GM18907 (cell line): Measurements from ENCODE around the gene TMX3.

Experiments
- ATAC-seq: cut with Tn5 transposase; IDR thresholded peaks from one replicate; pipeline ENCODE4 v1.9.1; 2021; ENCODE audit warnings: mild to moderate bottlenecking, moderate library complexity; ENCODE audit not compliant: unreplicated experiment

Gene TMX3

DNA sequence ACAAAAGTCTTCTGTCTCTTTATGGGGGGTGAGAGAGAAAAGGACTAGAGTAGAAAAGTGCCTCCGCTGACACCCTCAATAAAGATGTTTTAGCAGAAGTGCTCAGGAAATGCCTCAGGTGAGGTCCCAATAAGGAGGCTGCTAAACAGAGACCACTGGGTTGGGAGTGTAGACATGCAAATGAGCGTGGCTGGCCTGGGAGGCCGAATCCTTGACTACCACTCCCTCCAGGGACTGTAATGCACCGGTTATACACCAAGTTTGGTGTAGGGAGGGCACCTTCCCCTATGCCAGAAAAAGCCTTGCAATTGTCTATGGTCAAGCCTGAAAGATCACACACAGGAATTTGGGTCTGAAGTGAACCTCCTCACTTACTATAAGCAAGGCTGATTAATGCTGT lies 1.8 kb downstream of the TMX3 start:
- ATAC-seq, result no peak

DNA sequence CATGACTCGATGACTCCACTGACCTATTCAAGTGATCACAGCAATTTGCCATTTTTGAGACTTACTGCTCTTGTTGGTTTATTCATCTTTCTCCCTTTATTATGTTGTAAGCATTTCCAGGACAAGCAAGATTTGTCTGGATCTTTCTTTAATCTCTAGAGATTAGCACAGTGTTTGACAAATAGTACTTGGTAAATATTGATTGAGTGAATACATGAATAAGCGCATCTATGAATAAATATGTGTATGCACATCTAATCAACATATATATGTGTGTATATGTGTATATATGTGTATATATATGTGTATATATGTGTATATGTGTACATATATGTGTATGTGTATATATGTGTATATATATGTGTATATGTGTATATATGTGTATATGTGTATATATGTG lies 7.3 kb downstream of the TMX3 start:
- ATAC-seq, result no peak

DNA sequence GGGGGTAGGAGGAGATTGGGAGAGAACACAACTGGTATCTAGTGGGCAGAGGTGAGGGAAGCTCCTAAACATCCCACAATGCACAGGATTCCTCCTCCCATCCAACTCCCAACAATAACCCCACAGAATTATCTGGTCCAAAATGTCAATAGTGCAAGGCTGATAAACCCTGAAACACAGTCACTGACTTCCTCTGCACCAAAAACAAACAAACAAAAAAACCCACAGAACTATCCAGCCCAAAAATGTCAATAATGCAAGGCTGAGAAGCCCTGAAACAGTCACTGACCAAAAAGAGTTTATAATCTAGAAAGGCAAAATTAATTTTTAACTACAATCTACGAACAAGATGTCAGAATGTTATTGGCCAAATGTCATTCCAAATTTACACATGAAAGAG lies 9.8 kb downstream of the TMX3 start:
- no peak for ATAC-seq

DNA sequence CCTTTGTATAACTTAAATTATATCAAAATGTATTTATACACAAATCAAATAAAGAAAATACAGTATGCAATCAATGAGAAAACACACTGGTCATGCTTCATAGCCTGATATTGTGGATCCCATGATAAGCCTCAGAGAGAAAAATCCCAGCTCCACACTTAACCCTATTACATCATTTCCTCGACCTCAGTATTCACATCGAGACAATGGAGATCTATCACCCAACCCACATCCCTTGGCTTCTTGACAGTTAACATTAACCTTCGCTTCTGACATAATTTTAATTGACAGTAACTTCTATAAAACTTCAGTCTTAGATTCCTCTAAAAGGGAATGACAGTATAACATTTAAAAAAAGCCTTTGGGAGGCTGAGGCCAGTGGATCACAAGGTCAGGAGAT lies 11.6 kb downstream of the TMX3 start:
- ATAC-seq, result no peak

DNA sequence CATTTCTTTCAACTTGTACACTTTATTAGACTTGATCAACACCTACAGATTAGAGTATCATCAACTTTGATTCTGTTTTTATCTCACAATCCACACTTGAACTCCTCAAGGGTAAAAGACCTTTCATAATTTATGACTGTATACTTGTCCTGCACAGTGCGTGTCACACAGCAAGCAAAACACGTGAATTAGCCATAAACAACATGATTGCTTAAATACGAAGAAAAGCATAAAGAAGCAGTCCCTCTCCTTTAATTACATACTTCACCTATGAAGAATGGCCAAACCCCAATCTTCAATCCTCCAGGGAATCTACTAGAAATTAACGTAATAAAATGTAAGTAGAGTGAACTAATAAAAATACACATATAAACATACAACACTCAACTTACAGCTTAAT lies 13.6 kb downstream of the TMX3 start:
- ATAC-seq, result no peak

DNA sequence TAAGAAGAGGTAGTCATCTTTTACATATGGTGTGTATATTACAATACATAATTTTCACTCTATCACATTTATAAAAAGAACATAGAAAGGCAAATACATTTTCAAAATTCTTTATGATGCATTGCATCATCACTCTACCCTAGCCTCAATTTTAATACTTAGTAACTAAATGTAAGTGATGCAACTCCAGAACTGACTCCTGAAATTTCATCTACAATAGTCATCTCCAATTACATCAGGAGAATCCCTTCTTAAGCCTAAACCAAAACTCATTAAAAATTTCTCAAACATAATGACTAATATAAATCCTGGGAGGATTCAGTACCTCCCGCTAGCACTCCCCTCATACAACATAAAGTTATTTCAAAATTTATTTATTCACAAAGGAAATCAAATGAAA lies 15.9 kb downstream of the TMX3 start:
- ATAC-seq, result no peak

DNA sequence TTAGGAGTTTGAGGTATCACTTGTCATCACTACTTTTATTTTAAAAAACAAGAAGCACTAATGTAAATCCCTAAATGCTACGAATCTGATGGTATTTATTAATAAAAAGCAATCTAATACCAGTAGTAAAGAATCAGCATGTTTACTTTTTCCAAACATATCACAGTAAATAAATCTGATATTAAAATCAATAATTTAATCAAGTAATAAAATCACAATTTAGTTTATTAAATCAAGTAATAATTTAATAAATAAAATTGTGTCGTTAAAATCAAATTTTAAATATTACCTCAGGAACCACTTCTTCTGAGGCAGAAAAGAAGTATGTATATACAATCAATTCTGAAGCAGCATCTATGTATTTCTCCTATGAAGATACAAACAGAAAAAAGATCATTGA lies 18.0 kb downstream of the TMX3 start:
- ATAC-seq, result no peak

DNA sequence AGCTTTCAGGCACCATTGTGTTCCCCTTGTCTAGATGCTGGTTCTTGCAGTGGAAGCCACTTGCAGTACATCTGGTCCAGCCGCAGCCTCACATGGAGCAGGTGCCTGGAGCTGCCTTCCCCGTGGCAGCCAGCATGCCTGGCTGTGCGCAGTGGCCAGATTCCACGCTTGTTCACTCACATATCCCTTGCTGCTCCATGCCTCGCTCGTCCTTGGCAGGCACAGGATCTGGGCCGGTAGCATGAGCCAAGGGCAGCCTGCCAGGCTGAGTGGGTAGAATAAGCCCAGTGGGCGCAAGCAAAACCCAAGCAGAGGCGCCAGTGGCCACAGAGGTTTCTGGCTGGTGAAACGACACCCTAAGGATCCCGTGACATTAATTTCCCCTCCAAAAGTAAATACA lies 20.6 kb downstream of the TMX3 start:
- no peak for ATAC-seq

DNA sequence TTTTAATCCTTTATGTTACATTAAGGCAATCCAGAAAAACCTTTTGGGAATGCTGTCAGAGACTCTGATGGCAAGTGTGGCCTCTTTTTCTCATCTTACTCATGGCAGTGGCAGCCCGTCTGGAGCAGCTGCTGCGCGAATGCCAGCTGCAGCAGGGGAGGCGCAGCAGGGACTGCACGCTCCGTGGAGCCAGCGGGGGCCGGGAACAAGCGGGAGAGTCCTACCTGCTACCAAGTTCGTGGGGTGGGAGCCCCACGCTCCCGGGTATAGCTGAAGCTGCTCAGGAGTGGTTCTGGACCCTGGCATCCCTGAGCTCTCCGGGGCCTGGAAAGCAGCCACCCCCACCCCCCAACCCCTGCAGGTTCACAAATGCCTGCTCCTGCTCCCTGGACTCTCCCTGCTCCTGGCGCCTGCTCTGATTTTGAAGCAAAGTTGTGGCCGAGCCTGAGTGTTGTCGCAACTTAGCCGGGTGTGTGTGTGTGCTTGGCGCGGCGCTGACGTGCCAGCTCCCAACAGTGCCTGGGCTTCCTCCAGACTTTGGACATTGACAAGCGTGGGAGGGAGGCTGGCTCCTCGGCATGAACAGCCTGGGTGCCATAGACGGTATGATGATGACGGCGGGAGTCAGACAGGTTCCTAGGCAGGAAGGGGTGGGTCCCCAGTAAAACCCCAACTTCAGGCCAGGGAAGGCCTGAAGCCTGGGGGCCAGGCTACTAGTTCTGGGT lies 21.7 kb downstream of the TMX3 start:
- ATAC-seq, result no peak

DNA sequence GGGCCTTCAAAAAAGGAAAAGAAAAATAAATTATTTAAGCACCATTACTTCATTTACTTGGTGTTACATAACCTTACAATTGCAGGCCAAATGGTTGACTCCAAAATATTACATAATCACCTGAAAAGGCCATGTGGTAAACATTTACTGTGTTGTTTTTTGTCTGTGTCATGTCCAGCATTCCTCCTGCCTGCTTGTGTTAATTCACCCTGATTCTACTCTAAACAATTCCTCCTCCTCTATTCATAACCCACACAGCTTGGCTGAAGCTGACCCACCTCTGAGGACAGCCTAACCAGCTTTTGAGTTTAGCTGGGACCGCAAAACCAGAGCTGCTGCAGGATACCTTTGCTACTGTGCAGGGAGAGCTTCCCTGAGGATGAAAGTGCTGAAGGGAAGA lies 35.4 kb downstream of the TMX3 start:
- no peak for ATAC-seq

DNA sequence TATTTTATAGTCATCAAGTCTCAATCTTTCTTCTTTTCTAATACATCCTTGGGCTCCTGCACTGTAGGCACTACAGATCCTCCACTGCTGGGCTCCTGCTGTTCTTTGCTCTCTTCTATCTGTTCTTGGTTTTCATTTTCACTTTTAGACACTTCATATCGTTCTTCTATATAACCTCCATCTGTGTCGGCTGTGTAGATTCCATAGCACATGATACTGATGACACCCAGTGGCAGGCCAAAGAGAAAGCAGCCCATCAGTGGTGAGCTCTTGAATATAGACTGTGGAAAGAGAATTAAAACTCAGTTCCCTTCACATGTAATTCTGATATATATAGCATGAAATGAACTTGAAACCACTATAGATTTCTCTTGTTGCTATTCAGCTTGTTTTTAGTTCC lies 38.0 kb downstream of the TMX3 start:
- ATAC-seq, result peak; percentile 81

DNA sequence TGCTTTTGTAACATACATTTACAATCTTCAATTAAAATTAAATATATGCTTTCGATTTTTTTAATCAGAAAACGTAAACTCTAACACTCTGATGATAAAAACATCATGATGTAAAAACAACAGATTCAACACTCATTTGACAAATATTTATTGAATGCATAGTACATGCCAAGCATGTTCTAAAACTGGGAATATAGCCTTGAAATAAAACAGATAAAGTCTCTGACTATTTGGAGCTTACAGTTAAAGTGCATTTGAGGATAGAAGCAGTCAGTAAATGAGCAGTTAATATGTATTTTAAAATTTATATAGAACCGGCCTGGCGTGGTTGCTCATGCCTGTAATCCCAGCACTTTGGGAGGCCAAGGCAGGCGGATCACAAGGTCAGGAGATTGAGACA lies 47.8 kb downstream of the TMX3 start:
- ATAC-seq, result no peak

DNA sequence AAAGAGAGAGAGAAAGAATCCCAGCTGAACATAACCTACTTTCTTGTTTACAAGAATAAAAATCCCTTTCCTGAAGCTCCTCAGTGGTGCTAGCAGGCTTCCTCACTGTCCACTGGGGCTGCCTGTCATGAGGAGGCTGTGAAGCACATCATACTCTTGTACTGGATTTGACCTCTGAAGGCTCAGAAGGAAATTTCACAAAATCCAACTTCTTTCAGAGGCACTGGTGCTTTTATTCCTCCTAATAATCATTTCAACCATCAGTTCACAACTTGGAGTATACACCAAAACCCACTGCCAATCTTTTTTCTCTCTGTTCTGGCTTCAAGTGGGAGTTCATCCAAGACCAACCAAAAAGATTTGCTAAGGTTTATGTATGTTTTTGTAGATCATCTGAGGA lies 48.5 kb downstream of the TMX3 start:
- ATAC-seq, result no peak

DNA sequence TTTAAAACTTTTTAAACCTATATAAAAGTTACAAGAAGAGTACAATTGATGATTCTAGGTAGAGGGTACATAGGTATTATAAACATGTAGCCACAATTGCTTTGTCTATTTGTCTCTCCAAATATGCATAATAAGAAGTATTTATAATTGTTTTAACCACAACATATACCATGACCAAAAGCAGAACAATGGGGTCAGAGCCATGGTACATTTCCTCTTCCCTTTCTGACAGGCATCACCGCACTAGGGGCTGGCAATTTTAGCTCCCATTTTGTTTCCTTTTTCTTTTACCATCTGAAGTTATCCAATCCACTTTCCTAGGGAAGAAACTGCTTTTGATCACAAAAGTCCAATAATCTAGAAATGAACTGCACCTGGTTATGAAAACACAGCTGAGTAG lies 49.3 kb downstream of the TMX3 start:
- peak; percentile 45 for ATAC-seq

DNA sequence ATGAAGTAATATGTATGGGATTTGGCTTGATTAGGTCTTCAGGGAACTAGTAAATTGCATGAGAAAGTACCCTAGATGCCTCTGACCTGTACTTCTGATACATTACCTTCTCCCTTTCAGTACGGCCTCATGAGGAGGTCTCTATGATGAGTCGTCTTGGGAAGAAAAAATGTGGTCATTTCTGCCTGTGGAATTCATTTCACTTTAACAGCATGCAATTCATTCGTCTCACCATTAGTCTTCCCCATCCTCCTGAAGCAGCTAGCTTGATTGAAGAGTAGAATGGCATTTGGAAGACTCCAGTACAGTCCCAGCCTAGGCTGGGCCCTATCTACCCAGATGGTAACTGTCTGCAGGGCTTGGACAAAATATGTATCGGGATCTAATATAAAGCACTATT lies 52.2 kb downstream of the TMX3 start:
- no peak for ATAC-seq

DNA sequence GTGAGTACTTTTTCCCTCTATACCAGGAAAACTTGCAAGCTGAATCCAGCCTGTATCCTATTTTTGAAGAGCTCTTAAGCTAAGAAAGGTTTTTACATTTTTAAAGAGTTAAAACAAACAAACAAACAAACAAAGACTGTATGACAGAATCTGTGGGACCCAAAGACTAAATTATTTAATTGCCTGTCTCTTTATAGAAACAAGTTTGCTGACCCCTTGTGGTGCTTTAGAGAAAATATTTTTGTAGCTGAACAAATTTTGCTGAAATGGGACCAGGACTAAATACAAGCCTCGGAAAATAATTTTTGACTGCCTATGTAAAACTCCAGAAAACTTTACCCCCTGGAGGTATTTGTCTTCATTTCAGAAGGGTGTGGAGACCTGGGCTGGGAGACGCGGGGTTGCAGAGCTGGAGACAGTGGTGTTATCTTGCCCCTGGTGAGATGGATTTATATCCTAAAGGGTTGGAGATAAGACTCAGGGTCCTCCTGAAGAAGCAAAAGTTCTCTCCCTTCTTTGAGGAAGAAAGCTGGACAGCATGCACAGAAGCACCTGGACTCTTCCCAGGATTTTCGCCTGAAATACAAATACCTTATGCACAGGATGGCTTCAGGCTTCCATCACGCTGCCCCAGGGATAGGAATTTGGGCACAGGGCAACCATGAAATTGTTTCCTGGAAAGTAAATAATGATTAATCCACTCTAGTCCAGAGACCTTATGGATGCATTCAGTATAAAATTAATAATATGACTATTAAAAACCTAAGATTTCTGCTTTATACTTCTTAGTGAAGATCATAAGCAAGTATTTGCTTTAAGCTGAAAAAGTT lies 54.3 kb downstream of the TMX3 start:
- ATAC-seq, result no peak

DNA sequence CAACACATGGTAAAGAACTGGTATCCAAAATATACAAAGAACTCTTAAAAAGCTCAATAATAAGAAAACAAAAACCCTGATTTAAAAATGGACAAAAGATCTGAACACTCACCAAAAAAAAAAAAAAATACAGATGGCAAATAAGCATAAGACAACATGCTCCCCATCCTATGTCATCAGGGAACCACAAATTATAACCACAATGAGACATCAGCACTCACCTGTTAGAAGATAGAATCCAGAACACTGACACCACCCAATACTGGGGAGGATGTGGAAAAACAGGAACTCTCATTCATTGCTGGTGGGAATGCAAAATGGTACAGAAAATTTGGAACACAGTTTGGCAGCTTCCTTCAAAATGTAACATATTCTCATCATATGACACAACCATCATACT lies 66.7 kb downstream of the TMX3 start:
- ATAC-seq, result no peak

DNA sequence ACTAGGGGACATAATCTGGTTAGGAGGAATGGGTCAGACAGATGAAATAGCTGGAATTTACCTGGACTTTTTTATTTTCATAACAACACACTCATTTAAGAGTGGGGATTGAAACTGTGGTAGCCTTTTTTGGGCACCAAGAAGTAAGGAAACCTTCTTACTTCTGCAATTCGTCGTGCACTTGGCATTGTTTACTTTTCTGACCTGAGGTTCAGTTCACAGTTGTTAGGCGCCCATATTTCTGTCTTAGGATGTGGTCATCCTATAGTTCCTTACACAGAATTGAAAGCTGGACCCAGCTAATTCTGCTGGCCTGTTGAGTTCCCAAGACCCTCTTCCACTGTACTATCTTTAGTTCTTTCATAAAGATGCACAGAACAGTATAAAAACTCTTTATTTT lies 72.9 kb downstream of the TMX3 start:
- ATAC-seq, result peak; percentile 80

DNA sequence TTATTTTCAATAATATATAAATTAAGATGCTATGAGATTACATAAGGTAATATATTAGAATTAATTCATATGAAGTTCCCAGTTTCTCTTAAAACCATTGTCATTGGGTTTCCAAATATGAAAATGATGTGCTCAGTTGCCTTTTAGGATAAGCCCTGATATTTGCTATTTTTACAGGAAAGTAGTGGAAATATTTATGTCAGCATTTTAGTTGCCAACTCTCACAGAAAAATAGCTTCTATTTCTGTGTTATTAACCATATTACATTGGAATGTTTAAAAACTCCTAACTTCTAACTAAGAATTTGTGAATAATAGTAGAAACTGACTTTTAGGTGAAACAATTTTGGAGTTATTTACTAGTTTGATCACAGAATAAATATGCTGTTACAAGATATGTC lies 74.0 kb downstream of the TMX3 start:
- no peak for ATAC-seq

DNA sequence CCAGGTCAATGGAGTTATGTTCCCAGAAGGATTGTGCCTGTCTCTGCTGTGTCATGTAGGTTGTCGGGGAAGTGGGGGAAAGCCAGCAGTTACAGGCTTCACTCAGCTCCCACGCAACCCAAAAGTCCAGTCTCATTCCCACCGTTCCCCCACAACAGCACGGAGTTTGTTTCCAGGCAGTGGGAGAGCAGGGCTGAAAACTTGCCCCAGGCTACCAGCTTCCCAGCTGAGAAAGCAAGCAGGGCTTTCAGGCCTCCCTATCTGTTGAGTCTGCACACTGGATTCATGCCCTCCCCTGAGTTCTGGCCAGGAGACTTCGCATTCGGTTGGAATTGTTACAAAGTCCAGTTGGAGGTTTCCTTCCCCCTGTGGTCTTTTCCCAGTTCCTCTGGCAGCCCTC lies 76.3 kb downstream of the TMX3 start:
- no peak for ATAC-seq

DNA sequence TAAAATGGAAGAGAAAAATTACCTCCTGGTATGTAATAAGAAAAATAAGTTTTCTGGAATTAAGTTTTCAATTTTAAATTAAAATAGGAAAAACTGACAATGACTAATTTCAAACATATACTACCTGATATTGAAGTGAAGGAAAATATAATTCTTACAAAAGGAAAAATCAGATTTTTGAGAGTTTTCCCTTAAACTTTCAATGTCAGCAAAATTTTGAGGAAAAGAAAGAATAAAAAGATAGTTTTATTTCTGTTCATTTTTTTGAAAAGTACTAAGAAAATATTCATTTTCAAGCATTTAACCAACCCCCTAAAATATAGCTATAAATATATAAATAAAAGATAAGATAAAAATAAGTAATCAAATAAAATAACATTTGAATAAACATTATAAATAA lies 87.1 kb downstream of the TMX3 start:
- ATAC-seq, result no peak
